Right lobe of liver (tissue), 6 donors: ENCODE measurements around the gene BBX. TPM values are rescaled to one million over a fixed set of nuclear protein-coding genes. Genes with fewer than 3 reads are reported as not detected.

Source experiments
- ATAC-seq, 4 donors: fragments of 200-7000 bp; cut with Tn5 transposase; one replicate each; pipeline ENCODE4 v1.9.1; 2020; ENCODE audit warnings: mild to moderate bottlenecking in 4 of 4, moderate library complexity in 4 of 4
- DNase-seq, 3 donors: peaks; one replicate each; pipeline ENCODE4 v3.0.0-alpha.2; 2020
- H3K27ac ChIP-seq, 3 donors: fragments of 200-600 bp; one replicate each; pipeline ENCODE4 v1.8.0; 2022
- H3K27me3 ChIP-seq, 2 donors: fragments of 200-600 bp; one replicate each; pipeline ENCODE4 v1.8.0; 2022
- H3K36me3 ChIP-seq, 4 donors: fragments of 200-600 bp; sonication (generic) in 1 of 4; one replicate each; pipeline versions ENCODE4 v1.5.1 to v1.8.0; 2017 to 2022; ENCODE audit warnings: control low read depth in 1 of 4
- H3K4me1 ChIP-seq, 4 donors: fragments of 200-600 bp; sonication (generic) in 1 of 4; one replicate each; pipeline versions ENCODE4 v1.5.1 to v1.8.0; 2017 to 2022; ENCODE audit warnings: control low read depth in 1 of 4
- H3K4me3 ChIP-seq, 3 donors: fragments of 200-600 bp; one replicate each; pipeline ENCODE4 v1.8.0; 2022
- H3K9me3 ChIP-seq, 4 donors: fragments of 200-600 bp; sonication (generic) in 1 of 4; one replicate each; pipeline versions ENCODE4 v1.5.1 to v1.8.0; 2017 to 2022; ENCODE audit warnings: control low read depth in 1 of 4
- CTCF ChIP-seq, 4 donors: fragments of 200-600 bp in 3 of 4; fragments of 450-650 bp in 1 of 4; IDR thresholded peaks; one replicate each; pipeline versions ENCODE4 v1.5.1 to v1.8.0; 2016 to 2022; ENCODE audit warnings: antibody characterized with exemption in 4 of 4, mild to moderate bottlenecking in 2 of 4
- POLR2A ChIP-seq: fragments of 450-650 bp; IDR thresholded peaks from one replicate; pipeline ENCODE4 v1.6.1; 2017; ENCODE audit warnings: antibody characterized with exemption, mild to moderate bottlenecking
- WGBS: methylation state at CpG from one replicate; pipeline ENCODE4 v1.1.6; 2018; ENCODE audit warnings: low coverage, low lambda C conversion rate; ENCODE audit not compliant: insufficient coverage; ENCODE audit errors: missing lambda C conversion rate; 5-methylcytosine and 5-hydroxymethylcytosine counted together
- intact Hi-C, 2 donors: fragments of 100-400 bp; cut with DNase I; formaldehyde crosslinking; loops; one replicate each; pipeline versions ENCODE4 v1.11.2 to v1.14.1; 2022
- total RNA-seq, 6 experiments: library from RNA; depleted of rRNA in 2 of 6; stranded (reverse); fragments of >200 nt in 2 of 6; fragmentation: NEBNext Ultra II Directional in 3 of 6; extraction: Animal tissue kit (Norgen Biotek cat#: 25700) in 3 of 6; gene quantifications; one replicate each; pipeline versions ENCODE4 v1.1.0 to v1.2.4, GENCODE V29; 2016 to 2023
- donor health status: DM: no; HTN: yes; CAD: no.
- donor health status: DM: no; HTN: no; CAD: no.
- donor health status: DM: no; HTN: no; CAD: no.
- donor health status: DM: no; HTN: yes; CAD: no.
- donor health status: DM: no; HTN: yes; CAD: no.

Gene BBX
- total RNA-seq, 6 experiments from 2014 or later: 15.0 to 22.4 (median 19.1) TPM

GRCh38 chr3:107752202-107752990, 229.6 kb downstream of the BBX start:
- TF ChIP-seq CTCF (IDR thresholded peaks at IDR 0.05) (peak; percentile 20 to 52 (median 40)), POLR2A (no peak)
- Histone ChIP-seq H3K4me3 (no peak overlapping the region), H3K4me1 (no peaks in the 10 kb centered on the region), H3K9me3 (no peaks in the 10 kb centered on the region), H3K27me3 (no peaks in the 10 kb centered on the region), H3K27ac (no peak overlapping the region), H3K36me3 (no peaks in the 10 kb centered on the region)
- WGBS: 62% methylated on average over 3 of the region's 3 CpGs
- intact Hi-C loops: no loop called here
- DNase-seq (no peak), ATAC-seq (peak; percentile 66 to 78 (median 72))

GRCh38 chr3:107753494-107753893, 230.7 kb downstream of the BBX start:
- H3K4me3 ChIP-seq: no peak overlapping the region
- H3K36me3 ChIP-seq: no peaks in the 10 kb centered on the region
- H3K4me1 ChIP-seq: no peaks in the 10 kb centered on the region
- no peak overlapping the region for H3K27ac ChIP-seq
- no peak for TF ChIP-seq POLR2A
- peak; percentile 52 to 67 (median 66) for TF ChIP-seq CTCF (IDR thresholded peaks at IDR 0.05)
- intact Hi-C loops: no loop called here
- DNase-seq (peak in 1 of 3 donors; percentile 47), ATAC-seq (peak; percentile 87 to 96 (median 92))
- no peaks in the 10 kb centered on the region for H3K9me3 ChIP-seq
- no peaks in the 10 kb centered on the region for H3K27me3 ChIP-seq
- WGBS: 14% methylated on average over 2 of the region's 2 CpGs

DNA sequence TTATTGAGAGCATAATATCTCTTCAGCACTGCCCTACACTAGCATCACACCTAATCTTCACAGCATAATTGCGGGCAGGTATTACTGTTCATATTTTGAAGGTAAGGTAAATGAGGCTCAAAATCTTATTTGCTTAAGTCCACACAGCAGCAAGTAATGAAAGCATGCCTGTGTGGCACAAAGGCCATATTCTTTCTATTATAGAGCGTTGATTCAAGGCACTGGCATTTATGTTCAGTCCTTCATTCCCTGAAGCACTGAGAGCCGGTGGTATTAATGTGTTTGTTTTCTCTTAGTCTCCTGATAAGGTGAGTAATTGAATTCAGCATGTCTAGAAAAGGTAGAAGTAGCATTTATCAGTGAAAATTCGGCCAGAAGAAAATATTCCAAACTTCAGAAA, 231.2 kb downstream of the BBX start:
- WGBS: 59% methylated on average over 4 of the region's 4 CpGs
- DNase-seq (no peak), ATAC-seq (no peak)
- Histone ChIP-seq H3K9me3 (no peaks in the 10 kb centered on the region), H3K27ac (no peak overlapping the region), H3K36me3 (no peaks in the 10 kb centered on the region), H3K27me3 (no peaks in the 10 kb centered on the region), H3K4me3 (no peak overlapping the region), H3K4me1 (no peaks in the 10 kb centered on the region)
- TF ChIP-seq CTCF (IDR thresholded peaks at IDR 0.05) (no peak), POLR2A (no peak)
- intact Hi-C loops: no loop called here

- 88% methylated on average over 2 of the region's 2 CpGs for WGBS
- no peak for DNase-seq
These were observed 233.9 kb downstream of the BBX start for GRCh38 chr3:107756649-107757048.

More at GRCh38 chr3:107756649-107757048, 233.9 kb downstream of the BBX start:
- intact Hi-C loops: no loop called here
- no peak overlapping the region for H3K4me3 ChIP-seq
- no peaks in the 10 kb centered on the region for H3K27me3 ChIP-seq
- H3K4me1 ChIP-seq: no peaks in the 10 kb centered on the region
- no peak for TF ChIP-seq POLR2A
- TF ChIP-seq CTCF (IDR thresholded peaks at IDR 0.05): no peak
- no peaks in the 10 kb centered on the region for H3K36me3 ChIP-seq
- no peaks in the 10 kb centered on the region for H3K9me3 ChIP-seq
- H3K27ac ChIP-seq: no peak overlapping the region
- no peak for ATAC-seq
